ENCODE data around the gene TOPAZ1.

TOPAZ1 gene

DNA sequence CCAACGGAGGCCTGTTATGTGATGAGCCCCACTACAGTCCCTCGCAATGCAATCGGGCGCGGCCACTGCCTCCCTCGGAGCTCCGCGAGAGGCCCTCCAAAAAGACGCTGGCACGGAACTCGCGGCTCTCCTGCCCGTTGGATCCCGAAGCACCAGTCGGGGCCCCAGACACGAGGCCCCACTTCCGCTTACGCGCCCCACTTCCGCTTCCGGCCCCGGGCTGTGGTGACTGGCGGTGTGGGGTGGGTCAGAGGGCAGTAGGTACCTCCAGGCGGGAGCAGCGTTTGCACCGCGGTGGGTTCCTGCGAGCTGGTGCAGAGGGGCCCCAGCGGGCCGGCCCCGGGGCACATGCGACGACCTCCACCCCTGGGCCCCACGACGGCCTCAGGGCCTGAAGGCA, at the start of gene TOPAZ1:
Gene TOPAZ1, plus strand, starts transcription at position 181 of the 400 bp plus-strand sequence. Its CDS starts 168 bp downstream, at position 349.
- TF ChIP-seq, protein P1, sequence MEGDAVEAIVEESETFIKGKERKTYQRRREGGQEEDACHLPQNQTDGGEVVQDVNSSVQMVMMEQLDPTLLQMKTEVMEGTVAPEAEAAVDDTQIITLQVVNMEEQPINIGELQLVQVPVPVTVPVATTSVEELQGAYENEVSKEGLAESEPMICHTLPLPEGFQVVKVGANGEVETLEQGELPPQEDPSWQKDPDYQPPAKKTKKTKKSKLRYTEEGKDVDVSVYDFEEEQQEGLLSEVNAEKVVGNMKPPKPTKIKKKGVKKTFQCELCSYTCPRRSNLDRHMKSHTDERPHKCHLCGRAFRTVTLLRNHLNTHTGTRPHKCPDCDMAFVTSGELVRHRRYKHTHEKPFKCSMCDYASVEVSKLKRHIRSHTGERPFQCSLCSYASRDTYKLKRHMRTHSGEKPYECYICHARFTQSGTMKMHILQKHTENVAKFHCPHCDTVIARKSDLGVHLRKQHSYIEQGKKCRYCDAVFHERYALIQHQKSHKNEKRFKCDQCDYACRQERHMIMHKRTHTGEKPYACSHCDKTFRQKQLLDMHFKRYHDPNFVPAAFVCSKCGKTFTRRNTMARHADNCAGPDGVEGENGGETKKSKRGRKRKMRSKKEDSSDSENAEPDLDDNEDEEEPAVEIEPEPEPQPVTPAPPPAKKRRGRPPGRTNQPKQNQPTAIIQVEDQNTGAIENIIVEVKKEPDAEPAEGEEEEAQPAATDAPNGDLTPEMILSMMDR (IDR thresholded peaks at IDR 0.05; ENCODE audit: low read depth, low read length), result no peak
- in situ Hi-C loops (cut with HindIII; ENCODE audit: low sequenced_read_pairs), result no loop called here
- no peak for DNase-seq (ENCODE audit: low read depth, low spot score)
- no peak within 1 kb of the TSS for H3K4me3 ChIP-seq (ENCODE audit: low read depth, low read length)

DNA sequence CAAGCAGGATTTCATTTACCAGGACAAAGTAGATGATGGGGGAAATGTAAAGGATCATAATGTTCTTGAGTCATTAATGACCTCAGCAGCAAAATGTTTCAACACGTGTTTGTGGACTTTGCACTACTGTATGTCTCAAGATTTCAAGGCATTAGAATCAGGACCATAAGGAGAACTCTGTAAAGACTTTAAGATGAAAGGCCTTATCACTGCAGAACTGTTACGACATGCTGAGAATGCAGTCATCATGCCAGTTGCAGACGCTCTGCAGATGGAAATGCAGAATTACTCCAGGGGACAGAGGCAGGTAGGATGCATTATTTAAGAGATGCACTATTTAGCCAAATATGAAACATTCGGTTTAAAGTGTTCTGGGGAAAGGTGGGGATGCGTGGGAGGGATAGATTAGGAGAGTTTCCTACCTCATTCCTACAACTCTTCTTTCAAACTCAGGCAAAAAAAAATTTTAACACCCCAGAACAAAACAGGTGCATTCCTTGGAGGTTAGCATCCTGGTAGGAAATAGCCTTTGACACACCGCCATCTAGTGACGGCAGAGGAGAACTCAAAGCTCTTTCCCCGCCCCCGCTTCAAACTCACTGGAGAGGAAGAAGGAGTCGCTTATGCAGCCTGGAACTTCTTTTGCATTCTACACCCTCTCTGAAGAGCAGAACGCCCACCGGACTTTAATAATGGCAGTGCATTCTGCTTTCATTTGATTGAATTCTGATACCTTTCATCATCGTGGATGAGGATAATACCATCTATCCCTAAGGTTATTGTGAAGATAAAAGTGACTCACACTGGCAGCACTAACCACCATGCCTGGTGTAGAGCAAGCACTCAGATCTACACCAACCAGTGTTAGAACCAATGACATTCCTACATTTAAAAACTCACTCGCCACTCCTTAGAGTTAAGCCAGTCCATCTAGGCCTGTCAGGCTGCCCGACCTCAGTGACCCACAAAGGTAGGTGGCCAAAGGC, 43.1 kb upstream of the TOPAZ1 start:
- DNase-seq (ENCODE audit: low read depth, low spot score), result peak; percentile 73
- no peak overlapping the region for H3K4me3 ChIP-seq (ENCODE audit: low read depth, low read length)
- TF ChIP-seq, protein P1 (IDR thresholded peaks at IDR 0.05; ENCODE audit: low read depth, low read length), result peak; percentile 85
- in situ Hi-C loops (cut with HindIII; ENCODE audit: low sequenced_read_pairs), result no loop called here

DNA sequence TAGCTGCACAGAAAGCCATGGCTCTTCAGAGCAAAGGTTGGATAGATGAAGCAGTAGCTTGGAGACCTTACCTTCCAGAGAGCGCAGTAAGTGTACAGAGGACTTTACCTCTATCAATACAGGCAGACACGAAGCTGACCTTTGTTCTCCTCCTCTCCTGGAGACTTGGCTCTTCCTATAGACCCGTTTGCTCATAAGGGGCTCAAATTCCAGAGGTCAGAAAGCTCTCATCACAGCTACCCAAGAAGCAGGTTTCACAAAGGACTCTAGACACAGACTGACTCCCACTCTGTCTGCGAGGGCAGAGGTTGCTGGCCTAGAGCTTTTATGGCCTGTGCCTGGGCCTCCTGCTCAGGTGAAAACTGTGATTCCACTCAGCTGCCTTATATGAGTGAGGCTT, 35.4 kb upstream of the TOPAZ1 start:
- in situ Hi-C loops (cut with HindIII; ENCODE audit: low sequenced_read_pairs), result no loop called here
- H3K4me3 ChIP-seq (ENCODE audit: low read depth, low read length), result no peak overlapping the region
- DNase-seq (ENCODE audit: low read depth, low spot score), result no peak
- TF ChIP-seq, protein P1 (IDR thresholded peaks at IDR 0.05; ENCODE audit: low read depth, low read length), result no peak

DNA sequence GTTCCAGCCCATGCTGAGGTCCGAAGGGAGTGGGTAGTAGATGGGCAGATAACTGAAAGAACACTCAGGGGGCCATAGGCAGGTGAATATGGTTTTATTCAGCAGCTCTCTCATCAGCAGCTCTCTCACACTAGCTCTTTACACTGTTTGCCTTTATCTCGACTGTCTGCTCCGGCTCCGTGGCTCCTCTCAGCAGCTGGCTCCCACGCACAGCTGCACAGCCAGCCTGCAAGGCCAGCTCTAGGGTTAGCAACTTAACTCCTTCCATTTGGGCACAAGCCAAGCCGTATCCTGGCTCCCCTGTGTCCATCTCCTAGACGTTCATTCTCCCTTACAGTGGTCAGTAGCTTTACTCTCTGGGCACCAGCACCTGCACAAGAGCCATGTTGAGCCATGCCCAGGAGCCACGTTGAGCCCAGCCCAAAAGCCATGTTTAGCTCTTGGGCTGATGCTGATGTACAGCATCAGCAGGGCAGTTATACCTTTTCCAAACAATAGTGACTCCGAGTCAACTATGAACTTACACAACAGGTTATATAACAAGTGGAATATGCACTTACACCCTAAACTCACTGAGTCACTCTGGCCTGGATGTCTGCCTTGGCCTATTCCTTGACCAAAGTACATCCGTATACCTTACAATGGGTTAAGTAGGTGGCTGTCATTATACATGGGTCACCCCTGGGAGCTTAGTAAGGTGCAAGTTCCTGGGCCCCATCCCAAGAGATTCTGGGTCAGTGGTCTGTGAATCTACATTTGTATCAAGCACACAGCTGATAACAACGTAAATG, 34.6 kb upstream of the TOPAZ1 start:
- in situ Hi-C loops (cut with HindIII; ENCODE audit: low sequenced_read_pairs), result no loop called here
- TF ChIP-seq, protein P1 (IDR thresholded peaks at IDR 0.05; ENCODE audit: low read depth, low read length), result no peak
- no peak for DNase-seq (ENCODE audit: low read depth, low spot score)
- H3K4me3 ChIP-seq (ENCODE audit: low read depth, low read length), result no peak overlapping the region

DNA sequence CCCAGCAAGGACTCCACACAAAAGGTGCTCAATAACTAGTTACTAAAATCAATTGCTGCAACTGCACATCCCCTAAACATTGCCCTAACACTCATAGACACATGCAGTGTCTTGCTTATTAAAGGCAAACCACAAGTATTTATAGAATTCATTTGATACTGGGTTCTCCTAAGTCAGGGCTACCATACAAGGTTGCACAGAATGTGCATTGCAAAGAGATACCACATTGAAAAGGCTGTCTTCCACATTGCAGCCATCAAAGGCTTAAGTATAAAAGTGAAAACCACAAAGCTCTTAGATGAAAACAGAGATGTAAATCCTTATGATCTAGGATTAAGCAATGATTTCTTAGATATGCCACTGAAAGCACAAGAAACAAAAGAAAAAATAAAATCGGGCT, 33.6 kb upstream of the TOPAZ1 start:
- in situ Hi-C loops (cut with HindIII; ENCODE audit: low sequenced_read_pairs), result no loop called here
- no peak overlapping the region for H3K4me3 ChIP-seq (ENCODE audit: low read depth, low read length)
- TF ChIP-seq, protein P1 (IDR thresholded peaks at IDR 0.05; ENCODE audit: low read depth, low read length), result no peak
- DNase-seq (ENCODE audit: low read depth, low spot score), result peak; percentile 42

DNA sequence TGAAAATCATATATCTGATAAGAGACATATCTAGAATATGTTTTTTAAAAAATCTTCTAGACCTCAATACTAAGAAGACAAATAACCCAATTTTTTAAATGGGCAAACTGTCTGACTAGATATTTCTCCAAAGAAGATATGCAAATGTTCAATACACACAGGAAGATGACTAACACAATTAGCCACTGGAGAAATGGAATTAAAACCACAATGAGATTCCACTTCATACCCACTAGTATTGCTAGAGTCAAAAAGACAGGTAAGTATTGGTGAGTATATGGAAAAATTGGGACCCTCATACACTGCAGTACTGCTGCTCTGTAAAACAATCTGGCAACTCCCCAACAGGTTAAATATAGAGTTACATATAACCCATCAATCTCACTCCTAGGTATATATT, 33.1 kb upstream of the TOPAZ1 start:
- H3K4me3 ChIP-seq (ENCODE audit: low read depth, low read length), result no peak overlapping the region
- in situ Hi-C loops (cut with HindIII; ENCODE audit: low sequenced_read_pairs), result no loop called here
- TF ChIP-seq, protein P1 (IDR thresholded peaks at IDR 0.05; ENCODE audit: low read depth, low read length), result no peak
- DNase-seq (ENCODE audit: low read depth, low spot score), result peak; percentile 23
